ENCODE data around the gene NELFB. TPM values are rescaled to one million over a fixed set of nuclear protein-coding genes. Genes with fewer than 3 reads are reported as not detected.

The NELFB gene
- total and polyA plus RNA-seq, 9 of the 15 experiments (the other 6 are each of a cell fraction or from before 2014, with no cell fraction given): 0.24 to 84.0 (median 29.7) TPM

- no peak for TF ChIP-seq HINFP (tag; conservative IDR thresholded peaks at IDR 0.05; ENCODE audit: low read depth)
- no peak for TF ChIP-seq AFF1 (IDR thresholded peaks at IDR 0.05; ENCODE audit: low read depth in 1 of 2, partially characterized antibody in 2 of 2)
- TF ChIP-seq LCOR (CRISPR knock-in tag; IDR thresholded peaks at IDR 0.05): peak; percentile 88
- TF ChIP-seq ZNF592 (IDR thresholded peaks at IDR 0.05): no peak
- no peak for TF ChIP-seq ILF3 (IDR thresholded peaks at IDR 0.05; ENCODE audit: borderline replicate concordance)
- TF ChIP-seq HNRNPH1 (optimal IDR thresholded peaks at IDR 0.05; ENCODE audit: low read depth, low read length): no peak
- TF ChIP-seq HMG20A (CRISPR knock-in tag; conservative IDR thresholded peaks at IDR 0.05): no peak
- TF ChIP-seq XRCC3 (IDR thresholded peaks at IDR 0.05): no peak
- TF ChIP-seq PREB (CRISPR knock-in tag; IDR thresholded peaks at IDR 0.05): peak; percentile 93
- no peak for TF ChIP-seq NR2F6 (CRISPR knock-in tag; IDR thresholded peaks at IDR 0.05)
- TF ChIP-seq WHSC1 (IDR thresholded peaks at IDR 0.05; ENCODE audit: low read length): no peak
- TF ChIP-seq CBX1 (IDR thresholded peaks at IDR 0.05; ENCODE audit: low read depth): peak; percentile 97
- peak; percentile 76; the same call in 1 of the 2 replicates for TF ChIP-seq NR2C2 (CRISPR knock-in tag; IDR thresholded peaks at IDR 0.05)
- peak; percentile 43; the same call in 1 of the 2 replicates for TF ChIP-seq NR2C2 (tag; IDR thresholded peaks at IDR 0.05)
Measured at GRCh38 chr9:137240841-137241489, 14.2 kb upstream of the NELFB start, which contains the start of gene TUBB4B (continued).
